HG03521 (cell line): ENCODE results near the gene TEKT5.
"Not testable (repeated sequence)": the region's sequence is repeated elsewhere in the genome, so short reads cannot be mapped to it uniquely, and the experiment has no call there.

Experiments used
- ATAC-seq: cut with Tn5 transposase; IDR thresholded peaks from one replicate; pipeline ENCODE4 v1.9.1; 2021; ENCODE audit warnings: mild to moderate bottlenecking, moderate library complexity; ENCODE audit not compliant: unreplicated experiment

The TEKT5 gene

DNA sequence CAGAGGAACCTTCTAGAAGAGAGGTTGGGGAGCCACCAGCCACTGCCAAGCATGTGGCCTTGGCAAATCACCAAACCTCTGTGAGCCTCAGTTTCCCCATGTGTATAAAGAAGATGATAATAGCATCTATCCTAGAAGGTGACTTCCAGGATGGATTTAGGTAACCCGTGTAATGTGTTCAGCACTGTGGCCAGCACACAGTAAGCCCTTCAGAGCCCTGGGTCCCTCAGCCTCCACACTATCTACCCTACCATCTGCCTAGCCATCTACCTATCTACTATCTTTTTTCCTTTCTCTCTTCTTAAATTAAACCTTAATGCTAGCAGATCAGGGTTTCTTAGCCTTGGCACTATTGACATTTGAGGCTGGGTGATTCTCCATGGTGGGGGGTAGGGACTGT lies 33.0 kb downstream of the TEKT5 start:
- no peak for ATAC-seq

DNA sequence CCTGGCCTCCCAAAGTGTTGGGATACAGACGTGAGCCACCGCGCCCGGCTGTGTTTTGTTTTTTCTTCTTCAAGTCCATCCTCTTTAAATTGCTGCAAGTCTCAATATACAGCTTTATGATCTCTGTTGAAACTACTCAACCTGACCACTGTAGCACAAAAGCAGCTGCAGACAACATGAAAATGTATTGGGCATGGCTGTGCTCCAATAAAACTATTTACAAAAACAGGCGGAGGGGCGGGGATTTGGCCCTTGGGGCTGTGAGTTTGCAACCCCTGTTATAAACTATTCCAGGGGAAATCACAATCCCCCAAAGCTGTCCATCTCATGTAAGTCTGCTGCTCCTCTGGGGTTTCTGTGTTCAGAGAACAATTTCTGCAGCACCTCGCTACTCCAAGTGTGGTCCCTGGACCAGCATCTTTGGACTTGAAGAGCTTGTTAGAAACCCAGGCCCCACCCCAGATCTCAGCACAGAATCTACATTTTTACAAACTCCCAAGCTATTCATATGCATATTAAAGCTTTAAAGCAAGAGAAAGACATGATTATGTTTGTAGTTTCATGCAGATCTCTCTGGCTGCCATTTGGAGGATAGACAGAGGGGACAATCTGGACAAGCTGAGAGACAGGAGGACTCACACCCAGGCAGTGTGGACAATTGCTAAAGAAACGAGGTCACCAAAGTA lies 33.6 kb downstream of the TEKT5 start:
- ATAC-seq = no peak

DNA sequence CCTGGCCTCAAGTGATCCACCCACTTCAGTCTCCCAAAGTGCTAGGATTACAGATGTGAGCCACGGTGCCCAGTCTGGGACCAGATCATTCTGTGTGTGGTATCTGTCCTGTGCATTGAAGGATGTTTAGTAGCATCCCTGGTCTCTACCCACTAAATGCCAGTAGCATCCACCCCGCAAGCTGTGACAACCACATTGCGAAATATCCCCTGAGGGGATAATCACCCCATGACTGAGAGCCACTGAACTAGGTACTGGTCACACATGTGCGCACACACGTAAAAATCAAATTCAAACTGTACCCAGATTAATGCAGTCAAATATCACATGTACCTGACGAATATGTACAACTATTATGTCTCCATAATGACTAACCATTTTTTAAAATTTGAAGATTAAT lies 35.8 kb downstream of the TEKT5 start:
- no peak for ATAC-seq

DNA sequence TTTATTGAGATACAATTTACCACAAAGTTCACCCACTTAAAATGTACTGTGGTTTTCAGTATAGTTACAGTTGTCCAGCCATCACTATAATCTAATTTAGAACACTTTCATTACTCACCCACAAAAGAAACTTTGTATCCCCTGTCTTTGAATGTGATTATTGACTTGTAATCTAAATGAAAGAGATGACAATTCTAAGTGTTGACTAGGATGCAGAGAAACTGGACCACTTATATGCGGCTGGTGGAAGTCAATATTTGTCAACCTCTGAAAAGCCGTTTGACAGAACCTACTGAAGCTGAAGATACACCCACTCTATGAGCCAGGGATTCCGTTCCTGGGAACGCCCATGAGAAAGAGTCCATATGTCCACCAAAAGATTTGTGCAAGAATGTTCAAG lies 36.8 kb downstream of the TEKT5 start:
- no peak for ATAC-seq

DNA sequence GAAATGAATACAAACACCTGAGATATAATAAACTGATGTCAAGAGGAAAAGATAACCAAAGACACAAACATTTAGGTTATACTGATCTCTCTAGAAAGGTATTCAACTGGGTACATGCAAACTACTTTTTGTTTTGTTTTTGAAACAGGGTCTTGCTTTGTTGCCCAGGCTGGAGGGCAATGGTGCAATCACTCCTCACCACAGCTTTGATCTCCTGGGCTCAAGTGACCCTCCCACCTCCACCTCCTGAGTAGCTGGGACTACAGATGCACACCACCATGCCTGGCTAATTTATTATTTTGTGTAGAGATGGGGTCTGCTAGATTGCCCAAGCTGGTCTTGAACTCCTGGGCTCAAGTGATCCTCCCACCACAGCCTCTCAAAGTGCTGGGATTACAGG lies 38.1 kb downstream of the TEKT5 start:
- no peak for ATAC-seq

DNA sequence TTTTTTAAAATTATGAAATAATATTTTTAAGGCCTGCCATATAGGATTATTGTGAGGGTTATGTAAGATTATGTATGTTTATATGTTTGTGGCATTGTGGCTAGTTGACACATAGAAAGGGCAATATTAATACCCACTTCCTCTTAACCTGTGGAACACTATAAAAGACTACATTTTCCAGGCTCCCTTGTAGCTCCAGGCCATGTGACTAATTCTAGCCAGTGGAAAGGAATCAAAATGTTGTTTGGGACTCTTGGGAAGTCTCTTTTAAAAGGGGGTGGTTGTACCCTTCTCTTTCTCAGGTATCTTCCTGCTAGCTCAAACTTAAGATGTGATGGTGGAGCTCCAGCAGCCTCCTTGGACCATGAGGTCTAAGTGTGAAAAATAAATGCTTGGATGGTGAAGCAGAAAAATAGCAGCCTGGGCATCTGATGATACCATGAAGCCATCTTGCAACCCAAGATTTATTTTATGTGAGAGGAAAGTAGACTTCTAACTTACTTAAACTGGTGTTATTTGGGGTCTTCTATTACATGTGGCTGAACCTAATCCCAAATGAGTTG lies 39.2 kb downstream of the TEKT5 start:
- ATAC-seq = no peak

DNA sequence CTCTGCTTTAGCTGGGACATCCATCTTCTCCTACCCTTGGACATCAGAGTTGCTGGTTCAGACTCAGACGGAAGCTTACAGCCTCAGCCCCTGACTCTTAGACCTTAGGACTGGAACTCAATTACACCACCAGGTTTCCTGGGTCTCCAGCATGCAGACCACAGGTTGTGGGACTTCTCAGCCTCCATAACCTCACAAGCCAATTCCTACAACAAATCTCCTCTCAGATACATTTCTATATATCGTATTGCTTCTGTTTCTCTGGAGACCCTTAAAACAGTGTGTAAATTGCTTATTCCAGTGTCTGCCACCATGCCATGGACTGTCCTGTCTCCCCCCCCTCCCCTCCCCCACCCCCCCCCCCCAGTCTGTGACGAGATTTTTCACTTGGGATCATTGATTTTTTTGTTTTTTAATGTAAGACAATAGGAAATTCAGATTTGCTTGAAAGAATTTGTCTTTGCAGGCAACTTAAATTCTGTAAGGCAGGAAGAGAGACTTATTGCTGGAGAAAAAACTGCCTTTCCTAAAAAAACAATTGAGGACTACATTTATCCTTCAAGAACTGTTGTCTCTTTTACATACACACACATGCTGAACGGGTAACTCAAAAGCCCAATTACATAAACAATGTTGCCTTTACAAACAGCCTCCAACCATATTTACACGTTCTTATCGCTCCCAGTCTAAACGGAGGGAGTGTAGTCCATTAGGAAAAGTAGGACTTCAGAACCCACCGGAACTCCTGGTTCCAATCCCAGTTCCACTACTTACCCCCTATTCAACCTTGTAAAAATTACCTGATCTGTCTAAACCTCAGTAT lies 39.9 kb downstream of the TEKT5 start:
- ATAC-seq = no peak

DNA sequence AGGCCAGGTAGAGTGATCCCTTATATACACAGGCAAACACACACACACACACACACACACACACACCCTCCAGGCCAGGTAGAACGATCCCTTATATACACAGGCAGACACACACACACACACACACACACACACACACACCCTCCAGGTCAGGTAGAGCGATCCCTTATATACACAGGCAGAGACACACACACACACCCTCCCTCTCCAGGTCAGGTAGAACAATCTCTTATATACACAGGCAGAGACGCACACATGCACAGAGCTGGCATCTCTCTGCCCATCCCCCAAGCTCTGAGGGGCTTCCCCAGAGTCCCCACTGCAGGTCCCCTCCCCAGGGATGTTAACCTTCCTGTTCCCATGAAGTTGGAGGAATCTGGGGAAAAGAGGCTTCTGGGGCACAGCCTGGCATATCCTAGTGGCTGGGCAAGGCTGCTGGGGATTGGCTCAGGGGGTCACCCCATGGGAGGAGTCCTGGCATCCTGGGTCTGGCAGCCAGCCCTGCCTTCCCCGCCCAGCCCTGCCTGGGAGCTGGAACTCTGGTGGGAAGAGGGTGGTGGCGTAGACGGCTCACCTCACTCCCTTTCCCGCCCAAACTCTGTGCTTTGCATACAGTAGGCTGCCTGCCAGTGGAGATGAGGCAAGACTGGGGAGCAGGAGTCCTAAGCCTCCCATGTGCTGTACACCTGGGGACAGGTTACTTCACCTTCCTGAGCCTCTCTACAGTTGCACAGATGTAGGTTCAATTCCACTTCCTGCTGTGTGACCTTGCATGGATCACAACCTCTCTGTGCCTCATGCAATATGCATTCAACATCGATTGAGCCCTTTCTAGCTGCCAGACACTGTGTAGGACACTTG lies 41.8 kb downstream of the TEKT5 start:
- ATAC-seq = no peak

DNA sequence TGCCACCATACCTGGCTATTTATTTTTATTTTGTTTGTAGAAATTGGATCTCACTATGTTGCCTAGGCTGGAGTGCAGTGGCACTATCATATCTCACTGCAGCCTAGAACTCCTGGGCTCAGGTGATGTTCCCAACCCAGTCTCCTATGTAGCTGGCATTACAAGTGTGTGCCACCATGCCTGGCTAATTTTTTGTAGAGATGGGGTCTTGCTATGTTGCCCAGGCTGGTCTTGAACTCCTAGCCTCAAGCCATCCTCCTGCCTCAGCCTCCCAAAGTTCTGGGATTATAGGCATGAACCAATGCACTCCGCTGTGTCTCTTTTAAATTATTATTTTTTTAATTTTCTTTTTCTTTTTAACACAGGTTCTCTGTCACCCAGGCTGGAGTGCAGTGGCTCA lies 45.6 kb downstream of the TEKT5 start:
- not testable (repeated sequence) for ATAC-seq

DNA sequence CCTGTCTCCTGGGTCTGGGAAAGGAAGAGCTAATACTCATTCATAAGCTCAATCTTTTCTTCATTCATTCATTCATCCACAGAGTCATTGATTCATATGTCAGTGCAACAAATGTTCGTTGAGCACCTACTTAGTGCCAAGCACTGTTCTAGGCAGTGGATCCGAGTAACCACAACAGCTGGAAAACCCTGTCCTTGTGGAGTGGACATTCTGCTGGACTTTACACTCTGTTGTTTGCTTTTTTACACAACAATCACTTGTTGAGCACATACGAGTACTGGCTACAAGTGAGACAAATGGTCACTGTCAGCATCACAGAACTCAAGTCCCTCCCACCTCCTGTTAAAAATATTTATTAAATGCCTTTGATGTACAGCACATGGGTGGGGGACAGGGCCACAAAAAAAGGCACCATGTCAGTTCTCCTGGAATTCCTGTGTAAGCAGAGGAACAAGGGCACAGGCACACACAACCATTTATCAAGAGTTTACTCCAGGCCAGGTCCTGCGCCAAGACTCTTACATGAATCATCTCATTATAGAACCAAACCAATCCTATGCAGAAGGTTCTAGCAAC lies 46.9 kb downstream of the TEKT5 start:
- no peak for ATAC-seq

DNA sequence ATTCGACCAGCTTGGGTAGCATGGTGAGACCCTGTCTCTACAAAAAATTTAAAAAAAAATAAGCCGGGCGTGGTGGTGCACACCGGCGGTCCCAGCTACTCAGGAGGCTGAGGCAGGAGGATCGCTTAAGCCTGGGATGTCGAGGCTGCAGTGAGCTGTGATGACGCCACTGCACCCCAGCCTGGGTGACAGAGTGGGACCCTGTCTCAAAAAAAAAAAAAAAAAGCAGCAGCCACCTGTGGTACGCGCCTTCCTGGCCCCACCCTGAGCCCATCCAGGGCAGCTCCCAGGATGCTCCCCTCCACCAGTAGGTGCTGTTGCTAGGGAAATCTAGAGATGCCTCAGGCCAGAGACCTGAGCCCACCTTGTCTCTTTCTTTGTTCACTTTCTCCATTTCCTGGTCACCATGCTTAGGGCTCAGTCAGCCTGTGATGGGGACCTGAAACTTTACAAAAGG lies 47.4 kb downstream of the TEKT5 start:
- no peak for ATAC-seq

DNA sequence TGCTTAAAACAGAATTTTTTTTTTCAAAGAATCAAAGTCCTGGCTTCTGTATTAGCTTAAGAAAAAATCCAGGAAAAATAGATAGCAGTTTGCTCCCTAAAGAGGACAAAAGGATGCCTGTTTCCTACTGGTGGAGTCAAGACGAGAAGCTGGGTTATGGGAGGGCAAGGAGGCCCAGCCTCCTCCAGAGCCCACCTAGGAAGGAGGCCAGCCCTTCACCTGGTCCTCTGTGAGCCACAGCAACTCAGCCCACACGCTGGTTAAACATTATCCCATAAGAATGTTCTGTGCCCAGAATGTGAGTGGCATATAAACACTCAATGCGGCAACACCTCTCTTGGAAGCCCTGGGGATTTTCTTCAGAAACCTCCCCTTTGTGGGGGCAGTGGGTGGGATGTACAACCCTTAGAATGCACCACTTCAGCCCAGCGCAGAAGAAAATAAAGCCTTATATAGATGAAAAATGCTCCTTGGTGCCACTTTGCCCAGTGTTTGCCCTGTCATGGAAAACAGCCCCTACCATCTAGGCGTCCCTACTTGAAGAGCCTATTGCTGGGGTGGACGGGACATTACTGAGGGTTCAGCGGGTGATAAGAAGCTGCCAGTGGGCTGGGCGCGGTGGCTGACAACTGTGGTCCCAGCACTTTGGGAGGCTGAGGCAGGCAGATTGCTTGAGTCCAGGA lies 48.0 kb downstream of the TEKT5 start:
- no peak for ATAC-seq

DNA sequence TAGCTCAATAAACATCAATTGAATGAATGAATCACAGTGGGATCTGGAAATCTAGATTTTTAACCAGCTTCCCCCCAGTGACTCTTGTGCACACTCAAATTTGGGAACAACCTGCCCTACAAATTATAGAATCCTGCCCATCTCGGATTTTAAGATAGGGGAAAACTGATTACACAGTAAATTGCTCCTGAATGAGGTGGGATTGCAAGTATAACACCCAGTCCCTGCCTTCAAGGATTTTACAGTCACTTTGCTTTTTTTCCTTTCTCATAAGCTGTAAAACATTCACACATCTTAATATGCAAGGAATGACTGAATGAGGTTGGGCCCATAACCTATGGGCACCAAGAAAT lies 48.5 kb downstream of the TEKT5 start:
- ATAC-seq = no peak

DNA sequence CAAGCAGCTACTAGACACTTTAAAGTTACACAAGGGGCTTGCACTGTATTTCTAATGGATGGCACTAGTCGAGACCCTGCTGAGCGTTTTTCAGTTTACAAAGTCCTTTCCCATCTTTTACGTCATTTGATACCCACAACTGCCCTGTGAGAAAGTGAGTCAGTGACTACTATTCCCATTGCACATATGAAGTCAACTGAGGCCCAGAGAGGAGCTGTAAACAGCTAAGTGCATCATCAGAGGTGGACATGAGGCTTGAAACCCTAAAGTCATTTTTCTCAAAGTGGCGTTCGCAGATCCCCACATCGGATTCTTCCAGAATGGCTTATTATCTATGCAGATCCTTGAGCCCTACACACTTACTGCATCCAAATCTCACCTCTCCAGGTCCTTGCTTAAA lies 50.6 kb downstream of the TEKT5 start:
- ATAC-seq = no peak

DNA sequence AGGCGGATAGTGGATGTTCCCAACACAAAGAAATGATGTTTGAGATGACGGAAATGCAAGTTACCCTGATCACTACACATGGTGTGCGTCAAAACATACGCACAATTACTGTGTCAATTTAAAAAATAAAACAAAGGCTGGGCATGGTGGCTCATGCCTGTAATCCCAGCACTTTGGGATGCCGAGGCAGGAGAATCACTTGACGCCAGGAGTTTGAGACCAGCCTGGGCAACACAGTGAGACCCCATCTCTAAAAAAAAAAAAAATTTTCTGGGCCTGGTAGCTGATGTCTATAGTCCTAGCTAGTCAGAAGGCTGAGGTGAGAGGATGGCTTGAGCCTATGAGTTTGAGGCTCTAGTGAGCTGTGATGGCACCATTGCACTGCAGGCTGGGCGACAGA lies 51.8 kb downstream of the TEKT5 start:
- ATAC-seq = no peak

DNA sequence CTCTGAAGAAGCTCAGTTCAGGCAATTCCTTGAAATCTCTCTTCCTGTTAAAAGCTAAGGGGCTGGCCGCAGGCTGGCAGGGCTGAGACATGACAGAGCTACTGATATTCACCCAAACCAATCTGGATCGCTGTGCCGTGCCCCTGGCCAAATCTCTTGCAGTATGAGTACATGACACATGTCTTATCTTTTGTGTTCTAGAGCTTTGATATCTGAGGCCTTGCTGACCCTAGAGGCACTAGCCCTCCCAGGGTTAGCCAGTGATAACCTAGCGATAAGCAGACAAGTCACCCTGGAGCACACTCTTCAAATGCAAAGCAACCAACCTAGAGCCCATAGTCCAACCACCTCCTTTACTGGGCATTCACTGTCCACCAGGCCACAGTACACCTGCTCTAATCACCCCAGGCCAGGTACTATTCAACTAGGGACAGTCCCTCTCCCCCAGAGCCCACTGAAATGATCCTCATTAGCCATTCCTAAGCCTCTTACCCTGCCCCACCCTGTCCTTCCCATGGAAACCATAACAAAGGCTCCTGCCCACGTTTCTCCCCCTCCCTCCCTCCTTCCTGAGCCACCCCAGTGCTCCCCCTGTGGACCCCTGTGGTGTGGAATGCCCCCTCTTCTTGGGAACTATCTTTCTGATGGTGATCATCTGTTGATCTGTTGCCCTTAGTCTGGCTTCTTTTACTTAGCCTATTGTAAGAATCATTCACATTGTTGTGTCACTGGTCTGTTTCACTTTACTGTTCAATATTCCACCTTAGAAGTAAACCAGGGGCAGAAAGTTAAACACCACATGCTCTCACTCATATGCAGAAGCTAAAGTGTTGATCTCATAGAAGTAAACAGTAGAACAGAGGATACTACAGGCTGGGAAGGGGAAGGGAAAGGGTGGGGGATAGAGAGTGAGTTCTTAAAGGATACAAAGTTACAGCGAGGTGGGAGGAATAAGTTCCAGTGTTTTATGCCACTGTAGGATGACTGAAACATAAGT lies 52.5 kb downstream of the TEKT5 start:
- ATAC-seq = no peak

DNA sequence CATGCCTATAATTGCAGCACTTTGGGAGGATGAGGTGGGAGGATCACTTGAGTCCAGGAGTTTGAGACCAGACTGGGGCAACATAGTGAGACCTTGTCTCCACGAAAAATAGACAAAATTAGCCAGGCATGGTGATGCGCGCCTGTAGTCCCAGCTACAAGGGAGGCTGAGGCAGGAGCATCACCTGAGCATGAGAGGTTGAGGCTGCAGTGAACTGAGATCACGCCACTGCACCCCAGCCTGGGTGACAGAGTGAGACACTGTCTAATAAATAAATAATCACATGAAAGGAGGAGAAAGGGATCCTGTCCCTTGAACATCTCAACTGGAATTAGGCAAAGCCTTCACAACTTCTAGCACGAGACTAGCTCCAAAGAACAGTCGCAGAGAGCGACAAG lies 53.2 kb downstream of the TEKT5 start:
- no peak for ATAC-seq

DNA sequence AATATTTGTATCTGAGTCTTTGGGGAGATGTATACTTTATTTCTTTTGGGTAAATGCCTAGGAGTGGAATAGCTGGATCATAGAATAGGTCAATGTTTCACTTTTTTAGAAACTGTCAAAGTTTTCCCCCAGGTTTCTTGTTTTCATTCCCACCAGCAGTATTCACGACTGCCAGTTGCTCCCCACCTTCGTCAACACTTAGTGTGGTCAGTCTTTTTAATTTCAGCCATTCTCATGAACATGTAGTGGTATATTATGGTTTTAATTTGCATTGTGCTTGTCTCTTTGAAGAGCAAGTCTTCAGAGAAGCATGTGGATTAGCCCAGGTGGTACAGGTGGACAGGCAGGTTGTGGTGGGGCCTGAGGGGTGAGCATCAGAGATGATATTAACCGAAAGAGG lies 53.8 kb downstream of the TEKT5 start:
- no peak for ATAC-seq

DNA sequence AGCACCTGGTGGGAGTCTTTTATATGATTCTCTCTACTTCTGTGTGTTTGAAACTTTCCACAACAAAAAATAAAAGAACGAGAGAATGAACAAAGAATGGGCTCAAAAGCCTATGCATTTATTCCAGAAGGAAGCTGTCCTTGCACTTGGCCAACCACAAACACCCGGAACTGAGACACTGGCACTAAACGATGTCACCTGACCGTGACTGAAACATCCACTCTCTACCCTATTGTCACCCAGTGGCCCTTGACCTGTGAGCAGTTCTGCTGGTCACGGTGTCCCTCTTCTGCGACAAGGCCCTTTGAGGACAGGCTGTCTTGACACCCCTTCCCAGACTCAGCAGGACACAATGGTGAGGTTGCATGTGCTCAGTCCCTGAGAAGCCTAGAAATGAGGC lies 56.6 kb downstream of the TEKT5 start:
- no peak for ATAC-seq
